ENCODE data around the gene TWNK.

DNA sequence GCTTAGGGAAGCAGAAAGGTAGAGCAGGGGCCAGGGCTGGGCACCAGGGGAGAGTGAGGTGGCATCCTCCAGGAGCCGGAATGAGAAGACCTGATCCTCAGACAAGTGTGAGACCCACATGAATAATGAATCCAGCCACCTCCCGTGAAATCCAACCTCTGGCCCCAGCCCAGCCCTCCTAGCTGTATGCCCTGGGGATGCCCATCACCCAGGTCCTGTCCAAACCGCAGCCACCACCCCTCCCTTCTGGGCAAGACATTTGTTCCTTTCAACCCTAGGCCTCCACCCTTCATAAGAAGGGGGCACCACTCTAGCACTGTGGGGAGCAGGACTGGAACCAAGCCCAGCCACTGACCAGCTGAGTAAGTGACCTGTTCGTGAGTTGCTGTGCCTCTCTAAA lies 33.9 kb downstream of the TWNK start:
- TF ChIP-seq POLR2AphosphoS5 (IDR thresholded peaks at IDR 0.05; ENCODE audit: low read depth, low read length): no peak
- no peak for TF ChIP-seq POLR2A (IDR thresholded peaks at IDR 0.05; ENCODE audit: low read depth, low read length)
- no peak for TF ChIP-seq TAF1 (IDR thresholded peaks at IDR 0.05; ENCODE audit: borderline replicate concordance, low read depth, low read length)

Data from GM12892 (cell line).